MCF 10A (cell line): Measurements from ENCODE around the gene RNU1-3. TPM values are rescaled to one million over a fixed set of nuclear protein-coding genes. Genes with fewer than 3 reads are reported as not detected.
"Not testable (repeated sequence)": the region's sequence is repeated elsewhere in the genome, so short reads cannot be mapped to it uniquely, and the experiment has no call there.

Source experiments
- BruUV-seq: library from RNA; stranded (reverse); fragments of 400-500 nt; replicated peaks from 2 replicates; lab custom pipeline; 2021; lab: Mats Ljungman, UMichigan
- CTCF ChIA-PET: fragments of 300-600 bp; sonication (Branson Sonifier 250); formaldehyde crosslinking; extraction: SDS; loops from one replicate; lab custom pipeline; 2021; ENCODE audit warnings: antibody characterized with exemption, inconsistent platforms; lab: Yijun Ruan, JAX
- POLR2A ChIA-PET: fragments of 300-600, 350-650 bp; sonication (Branson Sonifier 250); formaldehyde crosslinking; extraction: SDS; loops from one replicate; lab custom pipeline; 2020; ENCODE audit warnings: antibody characterized with exemption, inconsistent platforms; lab: Yijun Ruan, JAX
- DNase-seq: peaks from one replicate; pipeline ENCODE4 v3.0.0-alpha.2; 2018; ENCODE audit not compliant: unreplicated experiment
- H3K27ac Mint-ChIP-seq: one replicate; pipeline ENCODE4 v1.8.0; 2022; ENCODE audit warnings: mild to moderate bottlenecking, low read depth, mixed read lengths; ENCODE audit not compliant: unreplicated experiment
- H3K27me3 Mint-ChIP-seq: one replicate; pipeline ENCODE4 v1.8.0; 2022; ENCODE audit warnings: mixed read lengths; ENCODE audit not compliant: insufficient read depth, unreplicated experiment
- H3K36me3 Mint-ChIP-seq: one replicate; pipeline ENCODE4 v1.8.0; 2022; ENCODE audit warnings: mild to moderate bottlenecking, moderate library complexity, mixed read lengths; ENCODE audit not compliant: insufficient read depth, unreplicated experiment
- H3K4me1 Mint-ChIP-seq: one replicate; pipeline ENCODE4 v1.8.0; 2022; ENCODE audit warnings: mixed read lengths; ENCODE audit not compliant: insufficient read depth, unreplicated experiment
- H3K4me3 Mint-ChIP-seq: one replicate; pipeline ENCODE4 v1.8.0; 2022; ENCODE audit warnings: mild to moderate bottlenecking, moderate library complexity, mixed read lengths; ENCODE audit not compliant: unreplicated experiment
- H3K9me3 Mint-ChIP-seq: one replicate; pipeline ENCODE4 v1.8.0; 2022; ENCODE audit warnings: mixed read lengths; ENCODE audit not compliant: unreplicated experiment
- intact Hi-C: fragments of 100-400 bp; cut with micrococcal nuclease; formaldehyde crosslinking; loops from 2 replicates; pipeline ENCODE4 v1.14.1; 2022
- total RNA-seq: library from RNA; stranded (reverse); gene quantifications from 2 replicates; pipeline ENCODE4 v1.2.3, GENCODE V29; 2022

The RNU1-3 gene
- total RNA-seq, 1 experiment from 2014 or later: 1,606 TPM

GRCh38 chr1:16707130-16708093, 40.7 kb upstream of the RNU1-3 start:
- BruUV-seq, H3K27me3 Mint-ChIP-seq, H3K9me3 Mint-ChIP-seq, H3K4me3 Mint-ChIP-seq, H3K4me1 Mint-ChIP-seq, intact Hi-C loops, DNase-seq, H3K36me3 Mint-ChIP-seq, H3K27ac Mint-ChIP-seq: not testable (repeated sequence)
- ChIA-PET CTCF (interaction anchor here (0.6 to 4.2 kb wide), 5 partner anchors 9 to 82 kb away, joined by 3 to 19 read pairs (median 3); no protein-coding TSS in a partner anchor), POLR2A (interaction anchor here (1.0 kb wide), 1 partner anchor 13 kb away, joined by 3 read pairs; no protein-coding TSS in a partner anchor)

DNA sequence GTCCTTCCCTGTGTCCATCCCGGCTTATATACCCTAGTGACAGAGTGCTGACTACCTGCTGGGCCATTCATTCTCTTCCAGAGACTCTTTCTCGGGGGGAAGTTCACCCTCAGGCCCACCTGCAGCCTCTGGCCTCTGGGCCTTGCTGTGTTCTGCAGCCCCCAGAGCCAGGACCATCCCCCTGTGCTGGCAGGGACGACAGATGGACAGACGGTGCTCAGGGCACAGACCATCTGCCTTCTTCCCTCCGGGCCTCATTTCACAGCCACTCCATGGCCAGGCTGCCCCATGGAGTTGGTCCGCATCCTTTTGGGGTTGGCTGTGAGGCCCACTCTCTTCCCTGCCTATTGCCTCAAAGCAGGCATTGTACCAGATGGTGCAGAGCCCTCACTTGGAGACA, 39.6 kb upstream of the RNU1-3 start:
- H3K9me3 Mint-ChIP-seq, DNase-seq, H3K27me3 Mint-ChIP-seq, BruUV-seq, H3K27ac Mint-ChIP-seq, intact Hi-C loops, H3K36me3 Mint-ChIP-seq, H3K4me3 Mint-ChIP-seq, H3K4me1 Mint-ChIP-seq: not testable (repeated sequence)
- ChIA-PET POLR2A (interaction anchor here (1.0 kb wide), 1 partner anchor 14 kb away, joined by 3 read pairs; no protein-coding TSS in a partner anchor), CTCF (interaction anchor here (1.3 kb wide), 1 partner anchor 9 kb away, joined by 5 read pairs; no protein-coding TSS in a partner anchor)

- DNase-seq, H3K4me1 Mint-ChIP-seq, intact Hi-C loops, BruUV-seq, H3K4me3 Mint-ChIP-seq, H3K9me3 Mint-ChIP-seq, H3K36me3 Mint-ChIP-seq, H3K27ac Mint-ChIP-seq, H3K27me3 Mint-ChIP-seq: not testable (repeated sequence)
- CTCF ChIA-PET: interaction anchor here (0.8 to 1.6 kb wide), 8 partner anchors 11 to 105 kb away, joined by 3 to 6 read pairs (median 4); no protein-coding TSS in a partner anchor
- POLR2A ChIA-PET: interaction anchor here (0.8 kb wide), 1 partner anchor 1750 kb away, joined by 5 read pairs; no protein-coding TSS in a partner anchor
Observed at GRCh38 chr1:16704502-16705100, 37.9 kb upstream of the RNU1-3 start.

GRCh38 chr1:16704076-16704475, 37.3 kb upstream of the RNU1-3 start:
- H3K9me3 Mint-ChIP-seq, H3K4me1 Mint-ChIP-seq, BruUV-seq, DNase-seq, H3K36me3 Mint-ChIP-seq, intact Hi-C loops, H3K27me3 Mint-ChIP-seq, H3K4me3 Mint-ChIP-seq, H3K27ac Mint-ChIP-seq: not testable (repeated sequence)
- ChIA-PET CTCF (interaction anchor here (0.6 to 1.6 kb wide), 9 partner anchors 12 to 360 kb away, joined by 3 to 6 read pairs (median 4); no protein-coding TSS in a partner anchor), POLR2A (interaction anchor here (0.8 kb wide), 1 partner anchor 1751 kb away, joined by 5 read pairs; no protein-coding TSS in a partner anchor)

DNA sequence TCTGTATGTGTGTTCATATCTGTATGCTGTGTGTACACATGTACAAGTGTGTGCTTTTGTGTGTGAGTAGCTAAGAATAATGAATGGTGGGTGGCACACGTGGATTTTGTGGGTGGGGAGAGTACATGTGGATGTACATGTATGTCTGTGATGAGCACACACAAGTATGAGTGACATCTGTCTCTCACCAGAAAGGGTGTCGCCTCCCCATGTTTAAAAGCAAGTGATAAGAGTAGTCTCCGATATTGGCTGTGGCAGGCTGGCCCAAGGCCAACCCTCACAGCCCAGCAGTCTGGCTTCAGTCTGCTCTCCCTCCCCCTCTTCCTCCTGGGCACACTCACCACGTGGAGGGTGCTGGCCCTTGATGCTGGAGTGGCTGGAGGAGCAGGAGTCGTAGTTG, 36.9 kb upstream of the RNU1-3 start:
- H3K36me3 Mint-ChIP-seq, H3K27ac Mint-ChIP-seq, H3K4me3 Mint-ChIP-seq, H3K4me1 Mint-ChIP-seq, BruUV-seq, H3K9me3 Mint-ChIP-seq, intact Hi-C loops, DNase-seq, H3K27me3 Mint-ChIP-seq: not testable (repeated sequence)
- ChIA-PET CTCF (interaction anchor here (0.6 to 1.6 kb wide), 9 partner anchors 12 to 360 kb away, joined by 3 to 6 read pairs (median 4); no protein-coding TSS in a partner anchor), POLR2A (interaction anchor here (0.8 kb wide), 1 partner anchor 1751 kb away, joined by 5 read pairs; no protein-coding TSS in a partner anchor)

DNA sequence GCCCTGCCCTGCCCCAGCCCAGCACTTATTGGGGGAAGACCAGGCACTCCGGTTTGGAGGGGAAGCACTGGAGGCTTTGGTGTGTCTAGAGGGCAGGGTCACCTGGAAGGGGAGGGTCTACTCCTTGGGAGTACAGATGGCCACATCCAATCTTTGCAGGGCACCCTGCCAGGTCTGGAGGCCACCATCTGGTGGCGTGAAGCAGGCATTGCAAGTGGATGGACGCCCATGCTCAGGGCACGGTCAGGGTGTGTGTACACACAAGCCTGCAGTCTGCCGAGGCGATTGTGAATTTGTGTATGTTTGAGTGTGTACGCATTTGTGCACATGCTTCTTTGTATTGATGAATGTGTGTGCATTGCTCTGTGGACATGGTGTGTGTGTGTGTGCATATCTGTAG, 36.4 kb upstream of the RNU1-3 start:
- POLR2A ChIA-PET, BruUV-seq, H3K27me3 Mint-ChIP-seq, H3K27ac Mint-ChIP-seq, H3K9me3 Mint-ChIP-seq, DNase-seq, intact Hi-C loops, H3K36me3 Mint-ChIP-seq, H3K4me1 Mint-ChIP-seq, H3K4me3 Mint-ChIP-seq: not testable (repeated sequence)
- CTCF ChIA-PET: interaction anchor here (0.8 to 1.6 kb wide), 5 partner anchors 12 to 94 kb away, joined by 3 to 7 read pairs (median 5); no protein-coding TSS in a partner anchor

- H3K4me3 Mint-ChIP-seq, H3K27me3 Mint-ChIP-seq, intact Hi-C loops, BruUV-seq, H3K27ac Mint-ChIP-seq, DNase-seq, H3K4me1 Mint-ChIP-seq, H3K9me3 Mint-ChIP-seq, H3K36me3 Mint-ChIP-seq: not testable (repeated sequence)
- ChIA-PET POLR2A (interaction anchor here (0.6 to 1.1 kb wide), 2 partner anchors 110 to 191 kb away, joined by 3 read pairs; no protein-coding TSS in a partner anchor), CTCF (interaction anchor here (0.8 to 1.6 kb wide), 6 partner anchors 8 to 80 kb away, joined by 3 to 7 read pairs (median 3); no protein-coding TSS in a partner anchor)
Observed at GRCh38 chr1:16702280-16702679, 35.5 kb upstream of the RNU1-3 start.

GRCh38 chr1:16701189-16701588, 34.4 kb upstream of the RNU1-3 start:
- BruUV-seq, H3K9me3 Mint-ChIP-seq, intact Hi-C loops, H3K4me1 Mint-ChIP-seq, H3K4me3 Mint-ChIP-seq, H3K27ac Mint-ChIP-seq, DNase-seq, H3K36me3 Mint-ChIP-seq, H3K27me3 Mint-ChIP-seq: not testable (repeated sequence)
- POLR2A ChIA-PET: interaction anchor here (1.1 kb wide), 1 partner anchor 109 kb away, joined by 3 read pairs; no protein-coding TSS in a partner anchor
- CTCF ChIA-PET: interaction anchor here (0.7 to 1.2 kb wide), 3 partner anchors 9 to 80 kb away, joined by 3 to 6 read pairs (median 4); no protein-coding TSS in a partner anchor
